PC-3 (cell line): Measurements from ENCODE around the gene JAKMIP1. TPM values are rescaled to one million over a fixed set of nuclear protein-coding genes. Genes with fewer than 3 reads are reported as not detected.

Experiments
- ATAC-seq: fragments of 200-7000 bp; cut with Tn5 transposase; 2 replicates; pipeline ENCODE4 v1.9.1; 2020; ENCODE audit warnings: mild to moderate bottlenecking, moderate library complexity
- BruUV-seq: library from RNA; stranded (reverse); fragments of 400-500 nt; replicated peaks from 2 replicates; lab custom pipeline; 2021; lab: Mats Ljungman, UMichigan
- CTCF ChIA-PET: fragments of 300-600 bp; sonication (Branson Sonifier 250); formaldehyde crosslinking; loops from one replicate; lab custom pipeline; 2022; ENCODE audit warnings: antibody characterized with exemption; lab: Charles Lee
- POLR2A ChIA-PET: fragments of 300-600 bp; sonication (Branson Sonifier 250); formaldehyde crosslinking; loops from one replicate; lab custom pipeline; 2022; ENCODE audit warnings: antibody characterized with exemption; ENCODE audit not compliant: unreplicated experiment; lab: Charles Lee
- DNase-seq: peaks from one replicate; pipeline ENCODE4 v3.0.0-alpha.2; 2015
- H2AFZ ChIP-seq: fragments of 300-600 bp; sonication (generic); 2 replicates; pipeline ENCODE4 v1.6.0; 2016; ENCODE audit warnings: antibody characterized with exemption, low read length
- H3F3A ChIP-seq: fragments of 300-600 bp; sonication (generic); one replicate; pipeline ENCODE4 v1.6.0; 2017; ENCODE audit warnings: antibody characterized with exemption, low read length, control low read depth, mild to moderate bottlenecking; ENCODE audit not compliant: unreplicated experiment
- H3K27ac ChIP-seq: fragments of 300-600 bp; sonication (generic); 2 replicates; pipeline ENCODE4 v1.5.1; 2016; ENCODE audit warnings: mild to moderate bottlenecking, low read length
- H3K27me3 ChIP-seq: fragments of 300-600 bp; sonication (generic); 2 replicates; pipeline ENCODE4 v1.6.1; 2016; ENCODE audit warnings: low read length, mixed read lengths
- H3K36me3 ChIP-seq: fragments of 300-600 bp; sonication (generic); 2 replicates; pipeline ENCODE4 v1.6.1; 2016; ENCODE audit warnings: low read depth, mixed run types, low read length, mixed read lengths
- H3K4me1 ChIP-seq: fragments of 300-600 bp; sonication (generic); 2 replicates; pipeline ENCODE4 v1.5.1; 2016; ENCODE audit warnings: low read length; ENCODE audit not compliant: insufficient read depth
- H3K4me2 ChIP-seq: fragments of 300-600 bp; sonication (generic); 2 replicates; pipeline ENCODE4 v1.6.0; 2016; ENCODE audit warnings: low read length
- H3K4me3 ChIP-seq: fragments of 300-600 bp; sonication (generic); 2 replicates; pipeline ENCODE4 v1.5.1; 2016; ENCODE audit warnings: mild to moderate bottlenecking, low read length, mixed read lengths
- H3K79me2 ChIP-seq: fragments of 300-600 bp; sonication (generic); 2 replicates; pipeline ENCODE4 v1.6.1; 2017; ENCODE audit warnings: low read length, mixed read lengths
- H3K9ac ChIP-seq: fragments of 300-600 bp; sonication (generic); 2 replicates; pipeline ENCODE4 v1.6.0; 2016; ENCODE audit warnings: mild to moderate bottlenecking, low read length
- H3K9me2 ChIP-seq: fragments of 300-600 bp; sonication (generic); replicated peaks from 2 replicates; pipeline ENCODE4 v1.6.1; 2016; ENCODE audit warnings: mixed run types, low read length, mixed read lengths
- H3K9me3 ChIP-seq: fragments of 300-600 bp; sonication (generic); 2 replicates; pipeline ENCODE4 v1.6.1; 2016; ENCODE audit warnings: low read length, mixed read lengths
- H4K20me1 ChIP-seq: fragments of 300-600 bp; sonication (generic); 2 replicates; pipeline ENCODE4 v1.6.1; 2016; ENCODE audit warnings: low read length, mixed read lengths
- CTCF ChIP-seq: fragments of 300-600 bp; sonication (generic); conservative IDR thresholded peaks from 2 replicates; pipeline ENCODE4 v1.5.1; 2017; ENCODE audit warnings: antibody characterized with exemption, low read depth, mild to moderate bottlenecking, low read length
- EZH2 ChIP-seq: fragments of 300-600 bp; sonication (generic); IDR thresholded peaks from one replicate; pipeline ENCODE4 v1.6.1; 2017; ENCODE audit warnings: antibody characterized with exemption, mild to moderate bottlenecking, low read length; ENCODE audit not compliant: unreplicated experiment
- EZH2phosphoT487 ChIP-seq: fragments of 300-600 bp; sonication (generic); IDR thresholded peaks from 2 replicates; pipeline ENCODE4 v1.6.1; 2018; ENCODE audit warnings: mild to moderate bottlenecking, antibody characterized with exemption, low read length, borderline replicate concordance
- intact Hi-C: fragments of 100-400 bp; cut with micrococcal nuclease; formaldehyde crosslinking; loops from 2 replicates; pipeline ENCODE4 v1.9.0; 2023
- total RNA-seq: library from RNA; depleted of rRNA; stranded (reverse); fragments of >200 nt; gene quantifications from 2 replicates; pipeline ENCODE4 v1.2.3, GENCODE V29; 2014

JAKMIP1 gene
- total RNA-seq, 1 experiment from 2014 or later = 0.04 TPM

GRCh38 chr4:6121276-6121850, 79.0 kb downstream of the JAKMIP1 start:
- Histone ChIP-seq H3F3A (no peaks in the 10 kb centered on the region), H3K9me3 (no peaks in the 10 kb centered on the region), H3K27ac (no peak overlapping the region), H3K4me1 (no peaks in the 10 kb centered on the region), H3K36me3 (no peaks in the 10 kb centered on the region), H3K9ac (no peak overlapping the region), H3K79me2 (no peaks in the 10 kb centered on the region), H2AFZ (no peak overlapping the region), H4K20me1 (no peaks in the 10 kb centered on the region), H3K4me3 (no peak overlapping the region), H3K27me3 (no peaks in the 10 kb centered on the region), H3K4me2 (no peak overlapping the region), H3K9me2 (no peaks in the 10 kb centered on the region)
- ATAC-seq (no peak), DNase-seq (no peak)
- ChIA-PET CTCF (no interaction called here), POLR2A (no interaction called here)
- TF ChIP-seq EZH2 (no peak), CTCF (no peak), EZH2phosphoT487 (no peak)
- intact Hi-C loops = no loop called here
- no TSS peak for BruUV-seq

- Histone ChIP-seq H3K9me2 (no peaks in the 10 kb centered on the region), H2AFZ (no peak overlapping the region), H3K27ac (no peak overlapping the region), H3K4me1 (no peaks in the 10 kb centered on the region), H3K4me3 (no peak overlapping the region), H4K20me1 (no peaks in the 10 kb centered on the region), H3K9me3 (no peaks in the 10 kb centered on the region), H3K36me3 (no peaks in the 10 kb centered on the region), H3K79me2 (no peaks in the 10 kb centered on the region), H3F3A (no peaks in the 10 kb centered on the region), H3K27me3 (no peaks in the 10 kb centered on the region), H3K9ac (no peak overlapping the region), H3K4me2 (no peak overlapping the region)
- ATAC-seq (no peak), DNase-seq (no peak)
- BruUV-seq = no TSS peak
- intact Hi-C loops = no loop called here
- TF ChIP-seq EZH2 (no peak), CTCF (no peak), EZH2phosphoT487 (no peak)
- ChIA-PET CTCF (no interaction called here), POLR2A (no interaction called here)
Measured at GRCh38 chr4:6120361-6120760, 80.0 kb downstream of the JAKMIP1 start.

GRCh38 chr4:6119507-6120020, 80.8 kb downstream of the JAKMIP1 start:
- Histone ChIP-seq H3K9ac (no peak overlapping the region), H3K4me3 (no peak overlapping the region), H4K20me1 (no peaks in the 10 kb centered on the region), H3K36me3 (no peaks in the 10 kb centered on the region), H3K9me2 (no peaks in the 10 kb centered on the region), H3K4me2 (no peak overlapping the region), H3K27ac (no peak overlapping the region), H2AFZ (no peak overlapping the region), H3K27me3 (no peaks in the 10 kb centered on the region; the same call in 1 of the 2 replicates), H3F3A (no peaks in the 10 kb centered on the region), H3K9me3 (no peaks in the 10 kb centered on the region), H3K79me2 (no peaks in the 10 kb centered on the region), H3K4me1 (no peaks in the 10 kb centered on the region)
- ATAC-seq = no peak
- POLR2A ChIA-PET = no interaction called here
- DNase-seq = peak; percentile 49
- BruUV-seq = no TSS peak
- intact Hi-C loops = no loop called here
- CTCF ChIA-PET = no interaction called here
- TF ChIP-seq EZH2 (no peak), EZH2phosphoT487 (no peak)
